HepG2 (cell line): ENCODE data around the gene OTUB2.

Source experiments
- CC2D1A ChIP-seq: sonication (generic); formaldehyde crosslinking; IDR thresholded peaks from 2 replicates; pipeline ENCODE4 v1.8.1; 2023; ENCODE audit warnings: mild to moderate bottlenecking, missing genetic modification reagents
- CHCHD3 ChIP-seq: sonication (generic); formaldehyde crosslinking; IDR thresholded peaks from 2 replicates; pipeline ENCODE4 v1.8.0; 2022; ENCODE audit warnings: mild to moderate bottlenecking, missing genetic modification reagents, moderate library complexity
- EP300 ChIP-seq, 3 experiments: sonication (generic) in 1 of 3; formaldehyde crosslinking in 1 of 3; IDR thresholded peaks; 2 replicates each; pipeline versions ENCODE4 v1.5.1 to v1.6.1; 2011 to 2020; ENCODE audit warnings: low read depth in 2 of 3, low read length in 2 of 3, borderline replicate concordance in 1 of 3, improper control_type of control experiment in 1 of 3, mild to moderate bottlenecking in 1 of 3, missing genetic modification reagents in 1 of 3, moderate library complexity in 1 of 3
- HMG20B ChIP-seq: conservative IDR thresholded peaks from 2 replicates; pipeline ENCODE4 v1.6.1; 2016; ENCODE audit warnings: missing genetic modification reagents, missing compliant biosample characterization
- MAFF ChIP-seq: IDR thresholded peaks from 2 replicates; pipeline ENCODE4 v1.6.1; 2011; ENCODE audit warnings: low read depth, low read length, improper control_type of control experiment
- NR0B2 ChIP-seq: sonication (generic); formaldehyde crosslinking; IDR thresholded peaks from 2 replicates; pipeline ENCODE4 v1.4.0; 2020; ENCODE audit warnings: mild to moderate bottlenecking, missing genetic modification reagents
- RFX5 ChIP-seq: IDR thresholded peaks from 2 replicates; pipeline ENCODE4 v1.6.1; 2011; ENCODE audit warnings: low read depth, low read length, improper control_type of control experiment
- ZBTB43 ChIP-seq: sonication (generic); formaldehyde crosslinking; conservative IDR thresholded peaks from 2 replicates; pipeline ENCODE4 v1.4.0; 2020; ENCODE audit warnings: missing genetic modification reagents
- ZNF224 ChIP-seq: sonication (generic); formaldehyde crosslinking; IDR thresholded peaks from 2 replicates; pipeline ENCODE4 v1.5.0; 2020; ENCODE audit warnings: mild to moderate bottlenecking, missing genetic modification reagents
- ZNF280B ChIP-seq: sonication (generic); formaldehyde crosslinking; IDR thresholded peaks from 2 replicates; pipeline ENCODE4 v1.5.0; 2020; ENCODE audit warnings: missing genetic modification reagents, mild to moderate bottlenecking, borderline replicate concordance

- TF ChIP-seq ZNF224 (CRISPR knock-in tag) (no peak), CHCHD3 (CRISPR knock-in tag) (no peak), CC2D1A (no peak), EP300 (IDR thresholded peaks at IDR 0.05; ENCODE audit: low read depth in 2 of 2, low read length in 2 of 2) (no peak), EP300 (CRISPR knock-in tag; IDR thresholded peaks at IDR 0.05; ENCODE audit: borderline replicate concordance) (no peak), ZNF280B (CRISPR knock-in tag) (no peak), ZBTB43 (CRISPR knock-in tag) (no peak), HMG20B (CRISPR knock-in tag) (no peak), MAFF (no peak), NR0B2 (no peak), RFX5 (no peak)
Measured at GRCh38 chr14:94019329-94019728, 6.8 kb upstream of the OTUB2 start.
